ENCODE measurements around the gene SSTR3.

Gene SSTR3

GRCh38 chr22:37229012-37229804 is 16.9 kb upstream of the SSTR3 start:
- H3K27ac ChIP-seq: no peak overlapping the region
- no peak for TF ChIP-seq CTCF (conservative IDR thresholded peaks at IDR 0.05)

DNA sequence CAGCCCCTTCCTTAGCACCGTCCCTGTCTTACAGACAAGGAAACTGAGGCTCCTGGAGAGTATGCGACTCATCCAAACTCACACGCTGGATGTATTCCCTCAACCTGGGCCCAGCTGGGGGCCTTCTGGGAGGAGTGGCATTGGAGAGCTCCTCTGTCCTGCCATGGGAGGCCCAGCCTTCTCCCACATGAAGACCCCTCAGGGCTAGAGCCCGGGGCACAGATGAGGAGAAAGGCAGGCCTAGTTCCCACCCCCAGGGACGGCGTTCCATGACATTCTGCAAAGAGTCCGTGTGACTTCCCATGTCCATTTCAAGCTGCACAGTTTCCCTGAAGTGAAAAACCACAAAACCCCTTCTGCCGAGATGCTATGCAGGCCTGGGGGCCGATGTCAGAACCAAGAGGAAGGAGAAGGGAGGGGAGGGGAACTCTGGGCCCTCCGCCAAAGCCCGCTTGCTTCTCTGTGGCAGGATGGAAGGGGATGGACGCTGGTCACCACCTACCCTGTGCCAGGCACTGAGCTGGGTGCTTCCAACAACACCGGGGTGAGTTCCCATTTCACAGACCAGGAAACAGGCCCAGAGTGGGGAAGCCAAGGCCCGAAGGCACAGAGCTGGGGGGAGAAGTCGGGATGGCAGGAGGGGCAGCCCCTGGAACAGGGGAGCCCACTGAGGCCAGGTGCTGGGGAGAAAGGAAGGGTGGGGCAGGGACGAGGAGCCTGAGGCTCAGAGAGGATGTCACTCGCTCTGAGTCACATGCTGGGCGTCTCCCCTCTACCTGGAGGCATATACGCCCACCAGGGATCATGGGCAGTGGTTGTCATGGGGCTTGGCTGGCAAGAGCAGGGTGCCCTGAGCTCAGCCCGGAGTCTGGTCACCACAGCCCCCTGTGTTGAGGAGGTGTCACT is 16.1 kb upstream of the SSTR3 start:
- H3K27ac ChIP-seq: no peak overlapping the region
- TF ChIP-seq CTCF (conservative IDR thresholded peaks at IDR 0.05): no peak

GRCh38 chr22:37226514-37226913 is 14.2 kb upstream of the SSTR3 start:
- H3K27ac ChIP-seq: no peak overlapping the region
- TF ChIP-seq CTCF (conservative IDR thresholded peaks at IDR 0.05): no peak

GRCh38 chr22:37226087-37226486 is 13.8 kb upstream of the SSTR3 start:
- H3K27ac ChIP-seq: no peak overlapping the region

DNA sequence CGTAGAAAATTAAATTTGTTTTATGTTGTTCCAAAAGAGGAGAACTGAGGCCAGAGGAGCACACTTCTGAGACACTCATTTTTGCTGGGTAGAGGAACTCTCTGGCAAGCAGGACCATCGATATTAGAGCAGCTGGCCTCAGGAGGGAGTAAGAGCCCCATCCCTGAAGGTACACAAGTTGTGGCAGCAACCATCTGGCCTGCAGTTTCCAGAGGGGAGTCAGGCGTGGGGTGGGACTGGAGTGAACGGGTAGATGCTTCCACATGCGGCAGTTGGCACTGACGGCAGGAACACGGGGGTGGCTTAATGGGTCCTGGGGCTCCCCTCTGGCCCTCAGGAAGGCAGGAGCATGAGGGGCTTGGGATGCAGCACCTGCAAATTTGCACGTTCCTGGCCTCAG is 13.2 kb upstream of the SSTR3 start:
- H3K27ac ChIP-seq: no peak overlapping the region

More at GRCh38 chr22:37226087-37226486, 13.8 kb upstream of the SSTR3 start:
- no peak for TF ChIP-seq CTCF (conservative IDR thresholded peaks at IDR 0.05)

GRCh38 chr22:37224757-37225420 is 12.6 kb upstream of the SSTR3 start:
- no peak overlapping the region for H3K27ac ChIP-seq
- no peak for TF ChIP-seq CTCF (conservative IDR thresholded peaks at IDR 0.05)

More for the DNA sequence above, 13.2 kb upstream of the SSTR3 start:
- no peak for TF ChIP-seq CTCF (conservative IDR thresholded peaks at IDR 0.05)

All from VCaP (cell line).